A673 (cell line): Measurements from ENCODE around the gene GRXCR2.

Source experiments
- CTCF ChIP-seq: fragments of 300-800, 200-600 bp; sonication (generic); conservative IDR thresholded peaks from 2 replicates; pipeline ENCODE4 v1.5.1; 2017; ENCODE audit warnings: low read depth, mild to moderate bottlenecking, antibody characterized with exemption, low read length, moderate library complexity, mixed read lengths
- EZH2 ChIP-seq: fragments of 200-600 bp; sonication (generic); IDR thresholded peaks from 2 replicates; pipeline ENCODE4 v1.6.1; 2017; ENCODE audit warnings: borderline replicate concordance, low read depth, mild to moderate bottlenecking, mixed read lengths, antibody characterized with exemption, low read length; ENCODE audit not compliant: poor library complexity, severe bottlenecking

- TF ChIP-seq CTCF (no peak), EZH2 (no peak)
Measured at GRCh38 chr5:145912019-145912418, 39.2 kb upstream of the GRXCR2 start.
